GM04503 (cell line): Measurements from ENCODE around the gene GLI1.
"Not testable (repeated sequence)": the region's sequence is repeated elsewhere in the genome, so short reads cannot be mapped to it uniquely, and the experiment has no call there.

Experiments used
- DNase-seq: peaks from one replicate; pipeline ENCODE4 v3.0.0-alpha.2; 2012; ENCODE audit warnings: low read depth

GLI1 gene

DNA sequence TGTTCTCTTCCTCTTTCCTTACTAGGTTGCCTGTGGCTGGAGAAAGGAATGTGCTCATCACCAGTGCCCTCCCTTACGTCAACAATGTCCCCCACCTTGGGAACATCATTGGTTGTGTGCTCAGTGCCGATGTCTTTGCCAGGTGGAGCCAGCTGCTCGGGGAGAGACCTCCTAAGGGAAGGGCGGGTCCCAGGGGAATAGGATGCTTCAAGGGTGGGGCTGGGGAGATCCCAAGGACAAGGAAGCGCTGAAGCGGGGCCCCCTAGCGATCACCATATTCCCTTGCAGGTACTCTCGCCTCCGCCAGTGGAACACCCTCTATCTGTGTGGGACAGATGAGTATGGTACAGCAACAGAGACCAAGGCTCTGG lies 38.5 kb downstream of the GLI1 start:
- no peak for DNase-seq

- DNase-seq: no peak
These were observed 39.0 kb downstream of the GLI1 start for GRCh38 chr12:57498571-57498970.

- no peak for DNase-seq
These were observed 40.6 kb downstream of the GLI1 start for GRCh38 chr12:57500213-57500612.

GRCh38 chr12:57502311-57502969 lies 42.9 kb downstream of the GLI1 start:
- DNase-seq: not testable (repeated sequence)

- DNase-seq: not testable (repeated sequence)
These were observed 47.0 kb downstream of the GLI1 start for GRCh38 chr12:57506541-57506940.

DNA sequence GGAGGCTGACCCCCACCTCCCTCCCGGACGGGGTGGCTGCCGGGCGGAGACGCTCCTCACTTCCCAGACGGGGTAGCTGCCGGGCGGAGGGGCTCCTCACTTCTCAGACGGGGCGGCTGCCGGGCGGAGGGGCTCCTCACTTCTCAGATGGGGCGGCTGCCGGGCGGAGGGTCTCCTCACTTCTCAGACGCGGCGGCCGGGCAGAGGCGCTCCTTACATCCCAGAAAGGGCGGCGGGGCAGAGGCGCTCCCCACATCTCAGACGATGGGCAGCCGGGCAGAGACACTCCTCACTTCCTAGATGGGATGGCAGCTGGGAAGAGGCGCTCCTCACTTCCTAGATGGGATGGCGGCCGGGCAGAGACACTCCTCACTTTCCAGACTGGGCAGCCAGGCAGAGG lies 48.2 kb downstream of the GLI1 start:
- not testable (repeated sequence) for DNase-seq

DNA sequence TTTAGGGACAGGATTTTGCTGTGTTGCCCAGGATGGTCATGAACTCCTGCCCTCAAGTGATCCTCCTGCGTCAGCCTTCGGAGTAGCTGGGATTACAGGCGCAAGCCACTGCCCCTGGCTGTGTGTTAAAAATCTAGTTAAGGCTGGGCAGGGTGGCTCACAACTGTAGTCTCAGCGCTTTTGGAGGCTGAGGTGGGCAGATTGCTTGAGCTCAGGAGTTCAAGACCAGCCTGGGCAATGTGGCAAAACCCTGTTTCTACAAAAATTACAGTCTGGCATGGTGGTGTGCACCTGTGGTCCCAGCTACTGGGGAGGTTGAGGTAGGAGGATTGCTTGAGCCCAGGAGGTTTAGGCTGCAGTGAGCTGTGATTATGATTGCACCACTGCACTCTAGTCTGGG lies 51.6 kb downstream of the GLI1 start:
- no peak for DNase-seq

- no peak for DNase-seq
These were observed 52.2 kb downstream of the GLI1 start for GRCh38 chr12:57511588-57512325.

- DNase-seq: no peak
These were observed 53.1 kb downstream of the GLI1 start for GRCh38 chr12:57512665-57513064.

- no peak for DNase-seq
These were observed 53.7 kb downstream of the GLI1 start for GRCh38 chr12:57513266-57513665.

DNA sequence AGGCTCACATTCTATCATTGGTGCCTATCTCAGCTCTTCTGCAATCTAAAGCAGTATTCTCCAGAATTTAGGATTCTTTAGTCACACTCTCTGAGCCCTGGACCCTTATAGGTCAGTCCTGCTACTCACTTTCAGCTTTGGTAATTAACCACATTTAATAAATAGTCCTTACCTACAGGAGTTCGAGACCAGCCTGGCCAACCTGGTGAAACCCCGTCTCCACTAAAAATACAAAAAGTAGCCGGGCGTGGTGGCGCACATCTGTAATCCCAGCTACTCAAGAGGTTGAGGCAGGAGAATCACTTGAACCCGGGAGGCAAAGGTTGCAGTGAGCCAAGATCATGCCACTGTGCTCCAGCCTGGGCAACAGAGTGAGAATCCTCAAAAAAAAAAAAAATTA lies 54.1 kb downstream of the GLI1 start:
- not testable (repeated sequence) for DNase-seq

GRCh38 chr12:57514246-57514645 lies 54.7 kb downstream of the GLI1 start:
- not testable (repeated sequence) for DNase-seq

DNA sequence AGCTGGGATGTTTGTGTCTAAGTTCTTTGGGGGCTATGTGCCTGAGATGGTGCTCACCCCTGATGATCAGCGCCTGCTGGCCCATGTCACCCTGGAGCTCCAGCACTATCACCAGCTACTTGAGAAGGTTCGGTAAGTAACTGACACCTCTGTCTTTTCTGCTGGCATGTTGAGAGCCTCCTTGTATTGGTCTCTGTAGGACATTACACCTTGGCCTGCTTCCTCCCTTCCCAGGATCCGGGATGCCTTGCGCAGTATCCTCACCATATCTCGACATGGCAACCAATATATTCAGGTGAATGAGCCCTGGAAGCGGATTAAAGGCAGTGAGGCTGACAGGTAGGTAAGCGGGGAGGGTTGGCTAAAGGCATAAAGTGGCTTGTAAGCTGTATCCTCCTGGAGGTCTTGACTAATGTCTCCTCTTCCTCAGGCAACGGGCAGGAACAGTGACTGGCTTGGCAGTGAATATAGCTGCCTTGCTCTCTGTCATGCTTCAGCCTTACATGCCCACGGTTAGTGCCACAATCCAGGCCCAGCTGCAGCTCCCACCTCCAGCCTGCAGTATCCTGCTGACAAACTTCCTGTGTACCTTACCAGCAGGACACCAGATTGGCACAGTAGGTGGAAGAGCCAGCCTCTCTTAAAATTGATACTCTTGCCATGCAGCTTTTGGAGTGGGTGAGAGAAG lies 55.3 kb downstream of the GLI1 start:
- no peak for DNase-seq

DNA sequence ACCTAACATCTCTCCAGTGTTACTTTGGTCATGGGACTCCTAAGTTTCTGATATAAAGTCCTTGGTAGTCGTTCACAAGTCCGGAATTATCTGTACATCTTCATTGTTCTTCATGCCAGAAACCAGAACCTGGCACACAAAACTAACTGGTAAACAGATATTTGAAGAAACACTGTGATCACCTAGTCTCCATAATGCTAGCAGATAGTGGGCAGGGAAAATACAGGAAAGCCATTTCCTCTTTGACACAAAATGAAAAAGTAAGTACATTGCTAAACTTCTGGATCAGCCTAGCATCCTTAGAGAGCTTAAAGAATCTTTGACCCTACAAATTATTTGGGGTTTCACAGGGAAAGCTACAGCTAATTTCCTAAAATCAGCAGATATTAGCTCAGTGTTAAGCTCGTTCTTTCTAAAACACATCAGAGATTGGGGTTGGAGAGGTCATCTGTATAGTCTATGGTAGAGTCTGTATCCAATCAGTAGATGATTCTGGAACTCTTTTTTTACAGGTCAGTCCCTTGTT lies 55.9 kb downstream of the GLI1 start:
- no peak for DNase-seq

DNA sequence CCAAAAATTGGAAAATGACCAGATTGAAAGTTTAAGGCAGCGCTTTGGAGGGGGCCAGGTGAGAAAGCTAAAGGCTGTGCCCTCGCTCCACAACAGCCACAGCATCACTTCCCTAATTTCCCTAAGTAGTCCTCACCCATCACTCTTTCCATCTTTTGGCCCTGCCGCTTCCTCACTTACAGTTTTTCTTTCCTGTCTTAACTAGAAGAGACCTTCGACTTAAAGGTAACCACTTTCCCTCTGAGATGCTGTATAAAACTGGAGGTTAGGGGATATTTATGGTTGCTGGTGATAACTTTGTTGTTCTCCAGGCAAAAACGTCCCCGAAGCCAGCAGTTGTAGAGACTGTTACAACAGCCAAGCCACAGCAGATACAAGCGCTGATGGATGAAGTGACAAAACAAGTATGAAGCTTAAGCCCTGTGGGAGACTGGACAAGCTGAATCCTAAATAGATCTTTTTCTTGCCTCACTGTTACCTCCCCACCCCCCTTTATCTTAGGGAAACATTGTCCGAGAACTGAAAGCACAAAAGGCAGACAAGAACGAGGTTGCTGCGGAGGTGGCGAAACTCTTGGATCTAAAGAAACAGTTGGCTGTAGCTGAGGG lies 56.5 kb downstream of the GLI1 start:
- DNase-seq: no peak

- DNase-seq: no peak
These were observed 57.1 kb downstream of the GLI1 start for GRCh38 chr12:57516617-57517153.

- peak; percentile 31 for DNase-seq
These were observed 57.6 kb downstream of the GLI1 start for GRCh38 chr12:57517187-57517586.

GRCh38 chr12:57517718-57518117 lies 58.1 kb downstream of the GLI1 start:
- DNase-seq: not testable (repeated sequence)

- DNase-seq: peak; percentile 13
These were observed 58.8 kb downstream of the GLI1 start for GRCh38 chr12:57518176-57518919.

DNA sequence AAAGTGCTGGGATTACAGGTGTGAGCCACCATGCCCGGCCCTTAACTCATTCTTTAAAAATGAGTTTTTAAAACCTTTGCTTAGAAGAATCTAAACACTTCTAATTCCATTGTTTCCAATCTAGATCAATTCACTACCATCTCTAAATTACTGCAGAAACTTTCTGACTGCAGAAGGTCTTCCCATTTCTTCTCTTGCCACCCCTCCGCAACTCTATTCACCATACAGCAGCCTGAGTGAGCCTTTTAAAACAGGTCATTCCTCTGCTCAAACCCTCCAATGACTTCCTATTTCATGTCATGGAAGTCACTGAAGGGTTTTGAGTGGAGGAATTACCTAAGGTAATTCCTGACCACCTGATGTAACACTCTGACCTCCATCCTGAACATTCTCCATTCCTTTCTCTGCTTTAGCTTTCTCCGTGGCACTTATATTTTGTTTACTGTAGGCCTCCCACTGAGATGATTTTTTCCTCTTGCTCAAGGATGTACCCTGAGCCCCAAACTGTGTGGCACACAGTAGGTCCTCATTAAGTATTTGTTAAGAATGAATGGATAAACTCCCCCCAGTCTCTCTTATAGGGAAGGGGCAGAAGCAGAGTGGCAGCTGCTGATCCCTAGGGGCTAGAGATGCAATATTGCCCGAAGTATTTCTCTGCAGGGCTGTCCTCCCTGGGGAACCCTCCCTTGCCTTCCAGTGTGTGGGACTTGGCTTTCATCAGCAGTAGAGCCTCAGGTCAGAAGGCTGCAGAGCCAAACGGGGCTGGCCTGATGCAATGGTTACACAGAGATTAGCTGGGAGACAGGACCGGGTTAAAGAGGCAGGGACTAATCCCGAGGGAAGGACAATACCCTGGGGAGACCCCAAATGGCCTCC lies 59.6 kb downstream of the GLI1 start:
- no peak for DNase-seq

GRCh38 chr12:57519796-57520052 lies 60.1 kb downstream of the GLI1 start:
- no peak for DNase-seq
